Measurements from ENCODE around the gene LAIR2. TPM values are rescaled to one million over a fixed set of nuclear protein-coding genes. Genes with fewer than 3 reads are reported as not detected.

LAIR2 gene
- total RNA-seq, 1 experiment from 2014 or later = not detected

- BruUV-seq (replicated peaks) = no TSS peak
- RAD21 ChIA-PET (ENCODE audit: low non-redundant PET in 1 of 2, low total read pairs in 2 of 2, uncharacterized antibody in 2 of 2, unreplicated experiment in 2 of 2) = no interaction called here
Measured at GRCh38 chr19:54521860-54522513, 19.4 kb downstream of the LAIR2 start.

More at GRCh38 chr19:54521860-54522513, 19.4 kb downstream of the LAIR2 start:
- H4K20me1 ChIP-seq (ENCODE audit: insufficient read depth) = no peaks in the 10 kb centered on the region
- H3K36me3 ChIP-seq (ENCODE audit: control insufficient read depth in 1 of 2, insufficient read depth in 2 of 2, low read length in 2 of 2) = no peaks in the 10 kb centered on the region
- no peak overlapping the region for H3K27ac ChIP-seq (ENCODE audit: low read depth, low read length)
- no peak overlapping the region for H2AFZ ChIP-seq (ENCODE audit: low read depth, low read length, poor library complexity, severe bottlenecking)
- DNase-seq (ENCODE audit: low read depth, low spot score) (no peak), ATAC-seq (no peak)
- no peak overlapping the region for H3K4me2 ChIP-seq (ENCODE audit: low read length)
- POLR2A ChIA-PET = no interaction called here
- H3K4me3 ChIP-seq (replicated peaks in 1 of 2; ENCODE audit: low read depth in 1 of 2, low read length in 2 of 2) = no peak overlapping the region
- peaks cover 46% of the 10 kb centered on the region for H3K27me3 ChIP-seq (ENCODE audit: insufficient read depth, low read length)
- intact Hi-C loops (cut with micrococcal nuclease) = no loop called here
- no peaks in the 10 kb centered on the region for H3K9me2 ChIP-seq (ENCODE audit: insufficient read depth)
- H3K4me1 ChIP-seq (ENCODE audit: control insufficient read depth in 1 of 2, insufficient read depth in 2 of 2, low read length in 2 of 2) = peaks cover 0 to 7% of the 10 kb centered on the region in 2 experiments; a peak in 2 of 4 replicates
- CTCF ChIA-PET = no interaction called here
- no peaks in the 10 kb centered on the region for H3K9me3 ChIP-seq (ENCODE audit: control insufficient read depth in 1 of 2, insufficient read depth in 1 of 2, low read depth in 1 of 2, low read length in 2 of 2)
- TF ChIP-seq POLR2AphosphoS5 (IDR thresholded peaks at IDR 0.05; ENCODE audit: low read depth, low read length) = no peak
- no peak for TF ChIP-seq POLR2A (IDR thresholded peaks at IDR 0.05; ENCODE audit: borderline replicate concordance, extremely low read depth, insufficient read depth, insufficient read length)
- no peak for TF ChIP-seq TCF7L2 (IDR thresholded peaks at IDR 0.05; ENCODE audit: borderline replicate concordance, extremely low read depth, insufficient read depth, insufficient read length)
- TF ChIP-seq SIN3A (IDR thresholded peaks at IDR 0.05; ENCODE audit: low read depth) = no peak
- no peak for TF ChIP-seq EZH2 (IDR thresholded peaks at IDR 0.05)
- TF ChIP-seq ZBTB33 (IDR thresholded peaks at IDR 0.05; ENCODE audit: extremely low read depth, insufficient replicate concordance, low read length) = no peak
- no peak for TF ChIP-seq ZNF274 (IDR thresholded peaks at IDR 0.05; ENCODE audit: low read depth, low read length)
- no peak for TF ChIP-seq EZH2phosphoT487 (IDR thresholded peaks at IDR 0.05; ENCODE audit: borderline replicate concordance)
- no peak for TF ChIP-seq CBX3 (IDR thresholded peaks at IDR 0.05; ENCODE audit: low read depth)
- no peak for TF ChIP-seq YY1 (IDR thresholded peaks at IDR 0.05; ENCODE audit: extremely low read depth, insufficient replicate concordance, low read depth, low read length)
- H3K79me2 ChIP-seq (ENCODE audit: insufficient read depth, low read length) = no peaks in the 10 kb centered on the region
- no peak overlapping the region for H3K9ac ChIP-seq (ENCODE audit: low read length)

Measured in HCT116 (cell line).